Daoy (cell line): ENCODE results near the gene KLHL7. TPM values are rescaled to one million over a fixed set of nuclear protein-coding genes. Genes with fewer than 3 reads are reported as not detected.
A peak's percentile ranks its signal among the peaks of the same experiment; 100 is the strongest.
"Not testable (repeated sequence)": the region's sequence is repeated elsewhere in the genome, so short reads cannot be mapped to it uniquely, and the experiment has no call there.

ENCODE experiments used
- DNase-seq: peaks from one replicate; pipeline ENCODE4 v3.0.0-alpha.2; 2015; ENCODE audit warnings: low read depth
- total RNA-seq: library from RNA; depleted of rRNA; stranded (reverse); fragments of >200 nt; shearing (Covaris generic); gene quantifications from 2 replicates; pipeline ENCODE4 v1.2.3, GENCODE V29; 2014

Gene KLHL7
- total RNA-seq, 1 experiment from 2014 or later, result 101 TPM

DNA sequence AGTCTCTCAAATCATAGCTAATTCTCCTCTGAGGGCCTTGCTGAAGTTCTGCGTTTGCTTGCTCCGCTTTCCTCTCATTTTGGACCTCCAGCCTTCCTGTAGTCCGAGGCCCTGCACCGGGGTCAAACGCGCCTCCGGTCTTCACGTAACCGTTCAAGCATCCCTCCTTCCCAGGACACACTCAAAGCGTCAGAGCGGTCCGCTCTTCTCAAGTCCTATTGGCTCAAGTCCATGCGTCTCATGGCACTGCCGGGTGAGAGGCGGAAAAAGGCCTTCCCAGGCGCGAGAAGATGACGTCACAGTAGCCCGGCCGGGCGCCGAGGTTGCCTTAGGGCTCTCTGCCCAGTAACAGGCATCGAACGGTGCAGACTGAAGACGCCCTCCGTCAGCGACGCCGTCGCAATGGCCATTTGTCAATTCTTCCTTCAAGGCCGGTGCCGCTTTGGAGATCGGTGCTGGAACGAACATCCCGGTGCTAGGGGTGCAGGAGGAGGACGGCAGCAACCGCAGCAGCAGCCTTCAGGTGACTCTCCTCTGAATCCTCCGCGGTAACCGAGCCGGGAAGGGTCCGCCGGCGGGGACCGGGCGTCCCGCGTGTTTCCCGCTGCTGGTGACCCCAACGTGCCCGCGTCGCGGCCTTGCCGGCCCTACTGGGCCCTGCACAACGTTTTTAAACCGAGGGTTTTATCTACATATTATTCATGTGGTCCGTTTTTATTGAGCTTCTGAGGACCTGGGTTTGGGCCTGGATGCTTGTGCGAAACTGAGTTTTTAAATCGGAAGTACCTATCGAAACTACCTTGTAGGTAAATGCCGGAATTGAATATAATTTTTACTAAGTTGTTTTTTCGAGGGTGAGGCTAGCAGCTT lies 76.3 kb downstream of the KLHL7 start, which contains the start of gene NUP42:
TSS of gene NUP42 (plus strand) at position 365 of the 870 bp plus-strand sequence. CDS start at position 403, 38 bp downstream.
- peak; percentile 100 for DNase-seq

GRCh38 chr7:23183279-23184012 lies 77.9 kb downstream of the KLHL7 start:
- no peak for DNase-seq

- DNase-seq, result no peak
These were observed 78.7 kb downstream of the KLHL7 start for GRCh38 chr7:23184291-23184690.

GRCh38 chr7:23184709-23185359 lies 79.2 kb downstream of the KLHL7 start:
- DNase-seq, result peak; percentile 56

GRCh38 chr7:23185980-23186379 lies 80.4 kb downstream of the KLHL7 start:
- no peak for DNase-seq

DNA sequence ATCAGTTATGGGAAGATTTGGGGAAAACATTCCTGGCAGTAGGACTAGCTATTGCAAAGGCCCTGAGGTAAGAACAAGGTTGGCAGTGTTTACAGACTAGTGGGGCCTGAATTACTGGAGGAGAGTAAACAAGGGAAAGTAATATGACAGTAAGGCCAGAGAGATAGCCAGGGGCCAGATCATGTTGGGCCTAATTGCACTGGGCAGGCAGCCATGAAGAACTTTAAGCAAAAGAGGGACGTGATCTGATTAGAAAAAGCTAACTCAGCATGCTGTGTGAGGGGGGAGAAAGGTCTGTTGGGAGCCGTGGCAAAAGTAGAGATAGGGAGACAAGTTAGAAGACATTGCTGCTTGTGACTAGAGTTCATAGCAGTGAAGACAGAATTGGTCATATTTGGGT lies 85.4 kb downstream of the KLHL7 start:
- DNase-seq, result no peak

GRCh38 chr7:23193650-23194227 lies 88.2 kb downstream of the KLHL7 start:
- DNase-seq, result not testable (repeated sequence)

DNA sequence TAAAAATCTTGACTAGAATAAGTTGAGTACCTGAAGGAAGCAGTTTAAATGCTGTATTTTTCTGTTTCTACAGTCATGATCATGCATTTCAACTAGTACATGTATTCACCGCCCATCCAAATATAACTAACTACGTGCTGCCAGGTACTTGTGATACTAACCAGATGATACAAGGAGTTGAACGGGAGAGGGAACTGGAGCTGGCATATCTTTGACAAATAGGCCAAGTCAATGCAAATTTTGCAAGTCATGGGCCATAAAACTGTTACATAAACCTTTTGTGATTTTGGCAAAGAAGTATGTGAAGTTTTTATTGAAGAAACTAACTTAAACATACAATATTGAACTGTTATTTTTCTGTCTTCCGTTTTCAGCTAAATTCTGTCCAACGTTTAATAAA lies 90.7 kb downstream of the KLHL7 start:
- no peak for DNase-seq

- DNase-seq, result not testable (repeated sequence)
These were observed 92.2 kb downstream of the KLHL7 start for GRCh38 chr7:23197745-23198144.

- no peak for DNase-seq
These were observed 94.7 kb downstream of the KLHL7 start for GRCh38 chr7:23200331-23200730.

DNA sequence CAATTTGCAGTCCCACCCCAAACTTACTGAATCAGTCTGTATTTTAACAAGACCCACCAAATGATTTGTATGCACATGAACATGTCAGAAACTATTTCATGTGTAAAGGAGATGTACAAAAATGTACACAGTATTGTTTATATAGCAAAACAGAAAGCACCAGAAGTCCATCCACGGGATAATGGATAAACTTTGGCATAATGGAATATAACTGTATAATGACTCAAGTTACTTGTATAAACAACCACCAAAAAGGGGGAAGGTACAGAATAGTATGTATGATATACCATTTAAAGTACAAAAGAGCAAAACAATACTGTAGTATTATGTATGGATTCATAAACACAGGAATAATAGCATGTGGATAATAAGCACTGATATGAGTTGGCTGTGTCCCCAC lies 98.7 kb downstream of the KLHL7 start:
- DNase-seq, result no peak

GRCh38 chr7:23205577-23205908 lies 100.0 kb downstream of the KLHL7 start:
- DNase-seq, result no peak

GRCh38 chr7:23205909-23206767 lies 100.6 kb downstream of the KLHL7 start:
- no peak for DNase-seq

DNA sequence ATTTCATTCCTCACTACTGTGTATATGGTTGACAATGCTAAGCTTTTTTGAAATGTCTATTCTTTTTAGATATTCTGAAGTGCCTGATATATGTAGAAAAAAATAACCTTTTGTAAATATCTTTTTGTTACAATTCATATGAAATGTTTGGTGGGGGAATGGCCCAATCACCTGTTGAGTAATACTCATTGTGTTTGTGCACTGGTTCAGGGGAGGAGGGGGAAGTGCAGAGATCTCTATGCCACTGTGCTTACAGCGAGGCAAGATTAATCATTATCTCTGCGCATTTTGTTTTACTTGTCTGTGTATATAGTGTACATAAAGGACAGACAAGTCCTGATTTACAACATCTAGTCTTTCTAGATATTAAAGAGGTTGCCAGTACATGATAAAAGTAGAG lies 101.4 kb downstream of the KLHL7 start:
- no peak for DNase-seq

DNA sequence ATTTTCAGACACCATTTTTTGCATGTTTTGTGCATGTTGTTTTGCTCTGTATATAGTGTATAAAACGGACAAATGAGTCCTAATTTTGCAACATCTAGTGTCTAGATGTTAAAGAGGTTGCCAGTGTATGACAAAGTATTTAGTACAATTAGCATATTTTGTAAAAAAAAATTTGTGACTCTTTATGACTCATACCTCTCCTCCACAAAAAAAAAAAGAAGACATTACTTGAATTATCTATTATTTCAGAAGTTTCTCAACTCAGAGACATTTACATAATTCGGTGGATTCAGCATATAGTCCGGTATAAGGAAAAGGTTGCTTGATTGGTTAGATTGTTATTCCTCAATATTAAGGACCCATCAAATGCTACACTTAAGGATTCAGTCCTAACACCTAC lies 102.3 kb downstream of the KLHL7 start:
- no peak for DNase-seq

DNA sequence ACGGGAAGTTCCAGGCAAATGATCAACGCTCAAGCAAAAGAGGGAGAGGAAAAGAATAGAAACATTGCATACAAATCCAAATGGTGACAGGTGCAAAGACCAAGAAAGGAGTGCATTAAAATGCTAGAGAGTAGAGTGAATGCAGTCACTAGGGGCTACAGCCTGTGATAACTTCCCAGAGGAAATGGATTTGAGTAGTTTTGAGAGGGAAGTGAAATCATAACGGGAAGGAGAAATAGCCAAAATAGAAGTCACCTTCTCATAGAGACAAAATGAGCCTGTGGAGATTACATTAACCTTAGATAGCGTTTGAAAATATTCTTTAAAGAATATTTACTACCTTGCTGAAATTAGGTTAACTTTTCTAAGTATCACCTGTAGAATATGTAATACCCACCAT lies 102.7 kb downstream of the KLHL7 start:
- no peak for DNase-seq

- no peak for DNase-seq
These were observed 104.9 kb downstream of the KLHL7 start for GRCh38 chr7:23210506-23210905.

- no peak for DNase-seq
These were observed 106.0 kb downstream of the KLHL7 start for GRCh38 chr7:23211589-23211988.

DNA sequence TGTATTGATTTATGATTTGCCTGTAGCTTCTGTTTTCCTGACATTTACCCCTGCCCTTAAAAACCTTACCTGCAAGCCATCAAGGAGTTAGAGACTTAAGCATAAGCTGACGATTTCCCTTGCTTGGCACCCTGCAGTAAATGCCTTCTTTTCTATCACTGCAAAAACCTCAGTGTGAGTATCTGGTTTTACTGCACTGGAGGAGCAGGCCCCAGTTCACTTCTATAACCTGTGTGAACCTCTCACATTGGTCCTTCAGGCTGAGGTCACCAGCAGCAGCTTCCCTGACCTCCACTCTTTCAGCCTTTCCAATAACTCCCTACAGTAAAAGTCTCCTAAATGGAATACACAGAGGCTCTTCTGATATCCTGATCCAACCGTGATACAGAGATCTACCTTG lies 106.8 kb downstream of the KLHL7 start:
- no peak for DNase-seq

GRCh38 chr7:23212841-23213240 lies 107.3 kb downstream of the KLHL7 start:
- no peak for DNase-seq

DNA sequence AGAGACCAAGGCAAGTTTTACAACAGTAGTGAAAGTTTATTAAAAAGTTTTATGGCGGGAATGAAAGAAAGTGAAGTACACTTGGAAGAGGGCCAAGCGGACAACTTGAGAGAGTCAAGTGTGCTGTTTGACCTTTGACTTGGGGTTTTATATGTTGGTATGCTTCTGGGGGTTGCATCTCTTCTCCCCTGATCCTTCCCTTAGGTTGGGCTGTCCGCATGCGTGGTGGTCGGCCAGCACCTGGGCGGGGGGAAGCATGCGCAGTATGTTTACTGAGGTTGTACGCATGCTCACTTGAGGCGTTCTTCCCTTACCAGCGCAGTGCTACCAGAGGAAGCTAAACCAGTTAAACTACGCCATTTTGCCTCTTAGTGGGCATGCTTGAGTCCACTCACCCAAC lies 108.2 kb downstream of the KLHL7 start:
- no peak for DNase-seq
